SIG-M5 (cell line): ENCODE measurements around the gene GADL1.

ENCODE experiments used
- DNase-seq: peaks from one replicate; lab custom pipeline; 2025; lab: John Stamatoyannopoulos, UW

GADL1 gene

GRCh38 chr3:30894521-30895251, at the start of gene GADL1:
Gene GADL1 (minus strand): TSS chr3:30894661. CDS start chr3:30894614, 47 bp downstream.
- DNase-seq: no peak

- DNase-seq: no peak
Measured at GRCh38 chr3:30944124-30944523, 49.7 kb upstream of the GADL1 start.

GRCh38 chr3:30943206-30943605, 48.7 kb upstream of the GADL1 start:
- no peak for DNase-seq

- no peak for DNase-seq
Measured at GRCh38 chr3:30941342-30941741, 46.9 kb upstream of the GADL1 start.

GRCh38 chr3:30940740-30941139, 46.3 kb upstream of the GADL1 start:
- no peak for DNase-seq

- DNase-seq: no peak
Measured at GRCh38 chr3:30934208-30934550, 39.7 kb upstream of the GADL1 start.

- DNase-seq: no peak
Measured at GRCh38 chr3:30933478-30934207, 39.2 kb upstream of the GADL1 start.

GRCh38 chr3:30932513-30933098, 38.1 kb upstream of the GADL1 start:
- DNase-seq: no peak

- DNase-seq: no peak
Measured at GRCh38 chr3:30924763-30925162, 30.3 kb upstream of the GADL1 start.

GRCh38 chr3:30919564-30919963, 25.1 kb upstream of the GADL1 start:
- DNase-seq: no peak

- no peak for DNase-seq
Measured at GRCh38 chr3:30918761-30919160, 24.3 kb upstream of the GADL1 start.

- no peak for DNase-seq
Measured at GRCh38 chr3:30915782-30916181, 21.3 kb upstream of the GADL1 start.

GRCh38 chr3:30914696-30915095, 20.2 kb upstream of the GADL1 start:
- DNase-seq: no peak

GRCh38 chr3:30913176-30913575, 18.7 kb upstream of the GADL1 start:
- DNase-seq: no peak

GRCh38 chr3:30912301-30912700, 17.8 kb upstream of the GADL1 start:
- no peak for DNase-seq

- no peak for DNase-seq
Measured at GRCh38 chr3:30908456-30909037, 14.1 kb upstream of the GADL1 start.

GRCh38 chr3:30904996-30905395, 10.5 kb upstream of the GADL1 start:
- DNase-seq: no peak

- no peak for DNase-seq
Measured at GRCh38 chr3:30895329-30895728, 868 bp upstream of the GADL1 start.

GRCh38 chr3:30893678-30894325, 659 bp downstream of the GADL1 start:
- no peak for DNase-seq

- DNase-seq: no peak
Measured at GRCh38 chr3:30890907-30891306, 3.6 kb downstream of the GADL1 start.

GRCh38 chr3:30886888-30887287, 7.6 kb downstream of the GADL1 start:
- no peak for DNase-seq

- DNase-seq: no peak
Measured at GRCh38 chr3:30878862-30879261, 15.6 kb downstream of the GADL1 start.
